Suprapubic skin (tissue), 4 donors: ENCODE measurements around the gene MT1X. TPM values are rescaled to one million over a fixed set of nuclear protein-coding genes. Genes with fewer than 3 reads are reported as not detected.

Source experiments
- DNase-seq, 2 donors: peaks; one replicate each; pipeline ENCODE4 v3.0.0-alpha.2; 2019; ENCODE audit warnings: low spot score in 2 of 2
- H3K27ac ChIP-seq: fragments of 200-600 bp; sonication (generic); one replicate; pipeline ENCODE4 v1.5.1; 2019
- H3K27me3 ChIP-seq: fragments of 200-600 bp; sonication (generic); one replicate; pipeline ENCODE4 v1.5.1; 2019
- H3K36me3 ChIP-seq: fragments of 200-600 bp; sonication (generic); one replicate; pipeline ENCODE4 v1.5.1; 2019
- H3K4me1 ChIP-seq: fragments of 200-600 bp; sonication (generic); one replicate; pipeline ENCODE4 v1.5.1; 2019
- H3K4me3 ChIP-seq: fragments of 200-600 bp; sonication (generic); one replicate; pipeline ENCODE4 v1.5.1; 2019; ENCODE audit warnings: mild to moderate bottlenecking
- H3K9me3 ChIP-seq: fragments of 200-600 bp; sonication (generic); one replicate; pipeline ENCODE4 v1.5.1; 2019
- CTCF ChIP-seq, 2 donors: fragments of 200-600 bp in 1 of 2; fragments of 450-650 bp in 1 of 2; sonication (generic) in 1 of 2; IDR thresholded peaks; one replicate each; pipeline ENCODE4 v1.5.1; 2016 to 2019; ENCODE audit warnings: antibody characterized with exemption in 2 of 2, mild to moderate bottlenecking in 1 of 2, moderate library complexity in 1 of 2
- EP300 ChIP-seq: sonication (generic); formaldehyde crosslinking; IDR thresholded peaks from one replicate; pipeline ENCODE4 v1.6.1; 2017; ENCODE audit warnings: antibody characterized with exemption
- POLR2A ChIP-seq, 2 donors: fragments of 450-650 bp; IDR thresholded peaks; one replicate each; pipeline ENCODE4 v1.6.1; 2017; ENCODE audit warnings: antibody characterized with exemption in 2 of 2, mild to moderate bottlenecking in 2 of 2, moderate library complexity in 2 of 2
- POLR2AphosphoS5 ChIP-seq, 3 donors: sonication (generic); formaldehyde crosslinking; IDR thresholded peaks; one replicate each; pipeline ENCODE4 v1.6.1; 2017; ENCODE audit warnings: antibody characterized with exemption in 3 of 3
- WGBS: methylation state at CpG from one replicate; pipeline ENCODE4 v1.1.5; 2018; 5-methylcytosine and 5-hydroxymethylcytosine counted together
- total RNA-seq, 4 donors: library from RNA; depleted of rRNA; stranded (reverse); fragments of >200 nt; gene quantifications; one replicate each; pipeline ENCODE4 v1.1.0, GENCODE V29; 2016

The MT1X gene
- total RNA-seq, 4 donors from 2014 or later, result 2,588 to 6,426 (median 4,304) TPM

GRCh38 chr16:56641166-56641565, 41.1 kb upstream of the MT1X start:
- H3K27me3 ChIP-seq, result peaks cover 25% of the 10 kb centered on the region
- H3K4me1 ChIP-seq, result peaks cover 31% of the 10 kb centered on the region
- no peak for DNase-seq
- H3K9me3 ChIP-seq, result no peaks in the 10 kb centered on the region
- no peak for TF ChIP-seq EP300
- no peak for TF ChIP-seq POLR2A (IDR thresholded peaks at IDR 0.05)
- H3K36me3 ChIP-seq, result no peaks in the 10 kb centered on the region
- H3K4me3 ChIP-seq, result no peak overlapping the region
- no peak overlapping the region for H3K27ac ChIP-seq
- 65% methylated on average over 2 of the region's 2 CpGs for WGBS

GRCh38 chr16:56643080-56643778, 39.0 kb upstream of the MT1X start:
- peaks cover 22% of the 10 kb centered on the region for H3K27me3 ChIP-seq
- peak in 1 of 2 donors; percentile 88 for DNase-seq
- peak overlapping the region; percentile 62 for H3K27ac ChIP-seq

GRCh38 chr16:56643833-56644232, 38.4 kb upstream of the MT1X start:
- Histone ChIP-seq H3K27me3 (peaks cover 22% of the 10 kb centered on the region), H3K9me3 (no peaks in the 10 kb centered on the region), H3K27ac (no peak overlapping the region), H3K4me3 (peak overlapping the region; percentile 41), H3K36me3 (no peaks in the 10 kb centered on the region), H3K4me1 (peaks cover 21% of the 10 kb centered on the region)
- no peak for DNase-seq
- WGBS, result 86% methylated on average over 4 of the region's 5 CpGs
- TF ChIP-seq POLR2A (IDR thresholded peaks at IDR 0.05) (no peak), CTCF (IDR thresholded peaks at IDR 0.05) (no peak), POLR2AphosphoS5 (IDR thresholded peaks at IDR 0.05) (no peak), EP300 (no peak)

More at GRCh38 chr16:56643080-56643778, 39.0 kb upstream of the MT1X start:
- Histone ChIP-seq H3K4me1 (peaks cover 27% of the 10 kb centered on the region), H3K36me3 (no peaks in the 10 kb centered on the region), H3K4me3 (peak overlapping the region; percentile 41), H3K9me3 (no peaks in the 10 kb centered on the region)
- 22% methylated on average over 33 of the region's 42 CpGs for WGBS
- TF ChIP-seq EP300, result no peak
- TF ChIP-seq CTCF (IDR thresholded peaks at IDR 0.05), result peak; percentile 18 to 21
- peak in 1 of 3 donors; percentile 60 for TF ChIP-seq POLR2AphosphoS5 (IDR thresholded peaks at IDR 0.05)
- TF ChIP-seq POLR2A (IDR thresholded peaks at IDR 0.05), result no peak

- Histone ChIP-seq H3K27me3 (peaks cover 17% of the 10 kb centered on the region), H3K9me3 (no peaks in the 10 kb centered on the region), H3K4me1 (peaks cover 14% of the 10 kb centered on the region), H3K36me3 (no peaks in the 10 kb centered on the region), H3K27ac (no peak overlapping the region), H3K4me3 (no peak overlapping the region)
- TF ChIP-seq EP300 (no peak), CTCF (IDR thresholded peaks at IDR 0.05) (no peak), POLR2AphosphoS5 (IDR thresholded peaks at IDR 0.05) (no peak), POLR2A (IDR thresholded peaks at IDR 0.05) (no peak)
- no peak for DNase-seq
- WGBS, result 55% methylated on average over 1 of the region's 1 CpG
Observed at GRCh38 chr16:56645311-56645710, 37.0 kb upstream of the MT1X start.

- peaks cover 18% of the 10 kb centered on the region for H3K27me3 ChIP-seq
- WGBS, result 50% methylated on average over 1 of the region's 1 CpG
- DNase-seq, result no peak
Observed at GRCh38 chr16:56645838-56646237, 36.4 kb upstream of the MT1X start.

More at GRCh38 chr16:56645838-56646237, 36.4 kb upstream of the MT1X start:
- Histone ChIP-seq H3K4me1 (peaks cover 14% of the 10 kb centered on the region), H3K27ac (no peak overlapping the region), H3K9me3 (no peaks in the 10 kb centered on the region), H3K36me3 (no peaks in the 10 kb centered on the region), H3K4me3 (no peak overlapping the region)
- no peak for TF ChIP-seq POLR2A (IDR thresholded peaks at IDR 0.05)
- no peak for TF ChIP-seq CTCF (IDR thresholded peaks at IDR 0.05)
- TF ChIP-seq POLR2AphosphoS5 (IDR thresholded peaks at IDR 0.05), result no peak
- no peak for TF ChIP-seq EP300
